Stomach (tissue), 9 donors: ENCODE measurements around the gene SCFD2. TPM values are rescaled to one million over a fixed set of nuclear protein-coding genes. Genes with fewer than 3 reads are reported as not detected.
"Not testable (repeated sequence)": the region's sequence is repeated elsewhere in the genome, so short reads cannot be mapped to it uniquely, and the experiment has no call there.

Experiments used
- DNase-seq, 2 donors: peaks; one replicate each; pipeline versions ENCODE4 v3.0.0 to v3.0.0-alpha.2; 2013 to 2019
- H3K27ac ChIP-seq, 5 donors: fragments of 200-600 bp in 4 of 5; sonication (generic) in 4 of 5; one replicate each; pipeline ENCODE4 v1.5.1; 2013 to 2019; ENCODE audit warnings: mild to moderate bottlenecking in 1 of 5, moderate library complexity in 1 of 5
- H3K27me3 ChIP-seq, 3 donors: fragments of 200-600 bp; sonication (generic); one replicate each; pipeline ENCODE4 v1.5.1; 2017 to 2019; ENCODE audit warnings: mixed run types in 1 of 3
- H3K36me3 ChIP-seq, 4 donors: fragments of 200-600 bp; sonication (generic); 1 replicate in 3 of 4; 2 replicates in 1 of 4; pipeline ENCODE4 v1.5.1; 2016 to 2019
- H3K4me1 ChIP-seq, 4 donors: fragments of 200-600 bp; sonication (generic); one replicate each; pipeline ENCODE4 v1.5.1; 2016 to 2019
- H3K4me3 ChIP-seq, 4 donors: fragments of 200-600 bp; sonication (generic) in 3 of 4; one replicate each; pipeline ENCODE4 v1.5.1; 2016 to 2019; ENCODE audit warnings: mild to moderate bottlenecking in 1 of 4
- H3K9me3 ChIP-seq, 4 donors: fragments of 200-600 bp; sonication (generic); one replicate each; pipeline ENCODE4 v1.5.1; 2016 to 2019
- CTCF ChIP-seq, 7 experiments: fragments of 450-650 bp in 4 of 7; fragments of 200-600 bp in 3 of 7; sonication (generic) in 3 of 7; IDR thresholded peaks; one replicate each; pipeline ENCODE4 v1.5.1; 2016 to 2019; ENCODE audit warnings: antibody characterized with exemption in 7 of 7, control low read depth in 2 of 7, mild to moderate bottlenecking in 1 of 7
- EP300 ChIP-seq: sonication (generic); formaldehyde crosslinking; IDR thresholded peaks from one replicate; pipeline ENCODE4 v1.6.1; 2017; ENCODE audit warnings: antibody characterized with exemption
- POLR2A ChIP-seq, 4 donors: fragments of 450-650 bp; IDR thresholded peaks; one replicate each; pipeline ENCODE4 v1.6.1; 2016; ENCODE audit warnings: antibody characterized with exemption in 4 of 4, control low read depth in 2 of 4, mild to moderate bottlenecking in 1 of 4, moderate library complexity in 1 of 4
- POLR2AphosphoS5 ChIP-seq, 3 donors: sonication (generic); formaldehyde crosslinking; IDR thresholded peaks; one replicate each; pipeline ENCODE4 v1.6.1; 2016; ENCODE audit warnings: antibody characterized with exemption in 3 of 3
- WGBS, 5 donors: extraction: QIAGEN DNeasy Blood & Tissue Kit in 3 of 5; methylation state at CpG; one replicate each; pipeline versions ENCODE4 v1.1.5 to v1.1.7; 2013 to 2018; 5-methylcytosine and 5-hydroxymethylcytosine counted together
- intact Hi-C: fragments of 100-400 bp; cut with DNase I; formaldehyde crosslinking; loops from one replicate; pipeline ENCODE4 v1.15.1; 2023; ENCODE audit warnings: low total_unique reads
- polyA plus RNA-seq, 3 donors: library from polyadenylated mRNA; stranded (reverse); fragments of 200-250 nt; gene quantifications; one replicate each; pipeline ENCODE4 v1.2.3, GENCODE V29; 2013
- total RNA-seq, 5 donors: library from RNA; depleted of rRNA; stranded (reverse); fragments of >200 nt; gene quantifications; one replicate each; pipeline versions ENCODE4 v1.1.0 to v1.2.3, GENCODE V29; 2014 to 2016
- donor health status: healthy with polysubstance abuse.
- donor health status: Bipolar disorder and iron deficiency.
- donor health status: healthy.

Gene SCFD2
- total and polyA plus RNA-seq, 8 donors, result 2.9 to 40.2 (median 11.1) TPM

- WGBS, 5 donors, result 81 to 90% (median 88%) methylated on average over 5 of the region's 5 CpGs
- Histone ChIP-seq H3K36me3 (no peaks in the 10 kb centered on the region), H3K27me3 (no peaks in the 10 kb centered on the region), H3K27ac (no peak overlapping the region), H3K4me3 (no peak overlapping the region), H3K4me1 (no peaks in the 10 kb centered on the region), H3K9me3 (no peaks in the 10 kb centered on the region)
- no peak for DNase-seq
- TF ChIP-seq POLR2A (IDR thresholded peaks at IDR 0.05) (no peak), POLR2AphosphoS5 (IDR thresholded peaks at IDR 0.05) (no peak), EP300 (no peak), CTCF (IDR thresholded peaks at IDR 0.05) (no peak)
- intact Hi-C loops, result no loop called here
Measured at GRCh38 chr4:53274609-53275268, 91.1 kb downstream of the SCFD2 start.

GRCh38 chr4:53273726-53274125 lies 92.1 kb downstream of the SCFD2 start:
- no peaks in the 10 kb centered on the region for H3K4me1 ChIP-seq
- no peak overlapping the region for H3K27ac ChIP-seq
- H3K27me3 ChIP-seq, result no peaks in the 10 kb centered on the region
- peaks cover 0 to 2% (median under 1%) of the 10 kb centered on the region in 4 donors for H3K36me3 ChIP-seq
- TF ChIP-seq EP300, result no peak
- no peak for TF ChIP-seq POLR2A (IDR thresholded peaks at IDR 0.05)
- no peak for TF ChIP-seq CTCF (IDR thresholded peaks at IDR 0.05)
- TF ChIP-seq POLR2AphosphoS5 (IDR thresholded peaks at IDR 0.05), result no peak
- intact Hi-C loops, result no loop called here
- no peak overlapping the region for H3K4me3 ChIP-seq
- DNase-seq, result no peak
- H3K9me3 ChIP-seq, result no peaks in the 10 kb centered on the region
- WGBS, 5 donors, result 46 to 65% (median 55%) methylated on average over 3 of the region's 3 CpGs

GRCh38 chr4:53267026-53267425 lies 98.8 kb downstream of the SCFD2 start:
- H3K27me3 ChIP-seq, result no peaks in the 10 kb centered on the region
- intact Hi-C loops, result no loop called here
- no peak overlapping the region for H3K27ac ChIP-seq
- H3K9me3 ChIP-seq, result peaks cover 0 to 7% (median 0%) of the 10 kb centered on the region in 4 donors
- no peaks in the 10 kb centered on the region for H3K4me1 ChIP-seq
- 73 to 84% (median 82%) methylated on average over 4 of the region's 4 CpGs for WGBS, 5 donors
- H3K36me3 ChIP-seq, result peaks cover 0 to 11% (median 8%) of the 10 kb centered on the region in 4 donors
- TF ChIP-seq CTCF (IDR thresholded peaks at IDR 0.05), result no peak
- no peak for TF ChIP-seq POLR2A (IDR thresholded peaks at IDR 0.05)
- no peak for TF ChIP-seq EP300
- no peak for TF ChIP-seq POLR2AphosphoS5 (IDR thresholded peaks at IDR 0.05)
- H3K4me3 ChIP-seq, result no peak overlapping the region
- DNase-seq, result no peak

- H3K4me3 ChIP-seq, DNase-seq, H3K4me1 ChIP-seq, H3K9me3 ChIP-seq, H3K36me3 ChIP-seq, H3K27ac ChIP-seq, H3K27me3 ChIP-seq, intact Hi-C loops: not testable (repeated sequence)
- WGBS, 5 donors, result 84 to 98% (median 97%) methylated on average over 5 to 30 of the region's 31 CpGs
Measured at GRCh38 chr4:53255986-53256385, 109.9 kb downstream of the SCFD2 start.

- Histone ChIP-seq H3K27me3 (no peaks in the 10 kb centered on the region), H3K4me1 (no peaks in the 10 kb centered on the region), H3K36me3 (no peaks in the 10 kb centered on the region), H3K4me3 (no peak overlapping the region), H3K9me3 (peaks cover 0 to 7% (median 1%) of the 10 kb centered on the region in 4 donors), H3K27ac (no peak overlapping the region)
- no peak for DNase-seq
- TF ChIP-seq CTCF (IDR thresholded peaks at IDR 0.05), result no peak
- TF ChIP-seq EP300, result no peak
- no peak for TF ChIP-seq POLR2A (IDR thresholded peaks at IDR 0.05)
- TF ChIP-seq POLR2AphosphoS5 (IDR thresholded peaks at IDR 0.05), result no peak
- intact Hi-C loops, result no loop called here
- WGBS, 5 donors, result 80 to 91% (median 86%) methylated on average over 5 of the region's 5 CpGs
Measured at GRCh38 chr4:53240573-53240972, 125.3 kb downstream of the SCFD2 start.

GRCh38 chr4:53238352-53238751 lies 127.5 kb downstream of the SCFD2 start:
- H3K9me3 ChIP-seq, H3K4me3 ChIP-seq, H3K36me3 ChIP-seq, intact Hi-C loops, H3K27ac ChIP-seq, H3K4me1 ChIP-seq, H3K27me3 ChIP-seq, DNase-seq: not testable (repeated sequence)
- 95 to 99% (median 98%) methylated on average over 12 to 17 of the region's 29 CpGs; no CpG with 5 or more reads in 2 of the 5 donors for WGBS, 5 donors

GRCh38 chr4:53237811-53238210 lies 128.1 kb downstream of the SCFD2 start:
- H3K27me3 ChIP-seq, DNase-seq, H3K27ac ChIP-seq, H3K4me1 ChIP-seq, H3K36me3 ChIP-seq, H3K9me3 ChIP-seq, H3K4me3 ChIP-seq, intact Hi-C loops: not testable (repeated sequence)
- WGBS, 5 donors, result 96% methylated on average over 9 of the region's 26 CpGs; no CpG with 5 or more reads in 4 of the 5 donors
